ENCODE measurements around the gene TMEM114.
"Not testable (repeated sequence)": the region's sequence is repeated elsewhere in the genome, so short reads cannot be mapped to it uniquely, and the experiment has no call there.

TMEM114 gene

DNA sequence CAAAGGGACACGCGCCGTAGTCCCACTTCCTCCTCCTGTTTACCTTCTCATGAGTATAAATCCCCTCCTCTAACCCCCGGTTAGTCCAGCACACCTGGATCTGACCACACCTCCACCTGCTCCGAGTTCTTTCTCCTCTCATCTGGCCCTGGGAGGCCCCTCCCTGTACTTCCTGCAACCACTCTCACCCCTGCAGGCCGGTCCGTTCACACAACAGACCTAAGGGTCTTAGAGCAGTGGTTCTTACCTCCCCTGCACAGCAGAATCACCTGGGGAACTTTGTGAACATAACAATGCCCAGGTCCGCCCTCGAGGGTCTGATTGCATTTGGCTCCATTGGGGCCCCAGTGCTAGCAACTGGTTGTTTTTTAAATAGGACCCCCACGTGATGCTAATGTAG is 24.8 kb downstream of the TMEM114 start:
- H3K4me3 ChIP-seq (ENCODE audit: control insufficient read depth, low read depth, low read length): no peak overlapping the region
- TF ChIP-seq, protein P1, sequence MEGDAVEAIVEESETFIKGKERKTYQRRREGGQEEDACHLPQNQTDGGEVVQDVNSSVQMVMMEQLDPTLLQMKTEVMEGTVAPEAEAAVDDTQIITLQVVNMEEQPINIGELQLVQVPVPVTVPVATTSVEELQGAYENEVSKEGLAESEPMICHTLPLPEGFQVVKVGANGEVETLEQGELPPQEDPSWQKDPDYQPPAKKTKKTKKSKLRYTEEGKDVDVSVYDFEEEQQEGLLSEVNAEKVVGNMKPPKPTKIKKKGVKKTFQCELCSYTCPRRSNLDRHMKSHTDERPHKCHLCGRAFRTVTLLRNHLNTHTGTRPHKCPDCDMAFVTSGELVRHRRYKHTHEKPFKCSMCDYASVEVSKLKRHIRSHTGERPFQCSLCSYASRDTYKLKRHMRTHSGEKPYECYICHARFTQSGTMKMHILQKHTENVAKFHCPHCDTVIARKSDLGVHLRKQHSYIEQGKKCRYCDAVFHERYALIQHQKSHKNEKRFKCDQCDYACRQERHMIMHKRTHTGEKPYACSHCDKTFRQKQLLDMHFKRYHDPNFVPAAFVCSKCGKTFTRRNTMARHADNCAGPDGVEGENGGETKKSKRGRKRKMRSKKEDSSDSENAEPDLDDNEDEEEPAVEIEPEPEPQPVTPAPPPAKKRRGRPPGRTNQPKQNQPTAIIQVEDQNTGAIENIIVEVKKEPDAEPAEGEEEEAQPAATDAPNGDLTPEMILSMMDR (IDR thresholded peaks at IDR 0.05; ENCODE audit: control insufficient read depth, insufficient read depth, low read depth, low read length, missing control alignments): no peak
- DNase-seq (ENCODE audit: low read depth): no peak

DNA sequence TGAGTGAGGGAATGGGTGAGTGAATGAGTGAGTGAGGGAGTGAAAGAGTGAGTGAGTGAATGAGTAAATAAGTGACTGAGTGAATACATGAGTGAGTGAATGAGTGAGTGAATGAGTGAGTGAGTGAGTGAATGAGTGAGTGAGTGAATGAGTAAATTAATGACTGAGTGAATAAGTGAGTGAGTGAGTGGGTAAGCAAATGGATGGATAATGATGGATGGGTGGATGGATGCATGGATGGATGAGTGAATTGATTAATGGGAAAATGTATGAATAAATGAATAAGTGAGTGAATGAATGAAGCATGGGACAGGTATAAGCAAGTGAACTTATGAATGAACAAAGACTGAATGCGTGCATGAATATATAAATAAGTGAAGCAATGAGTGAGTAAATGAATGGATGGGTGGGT is 25.4 kb downstream of the TMEM114 start:
- no peak overlapping the region for H3K4me3 ChIP-seq (ENCODE audit: control insufficient read depth, low read depth, low read length)
- TF ChIP-seq, protein P1 (IDR thresholded peaks at IDR 0.05; ENCODE audit: control insufficient read depth, insufficient read depth, low read depth, low read length, missing control alignments): no peak
- no peak for DNase-seq (ENCODE audit: low read depth)

GRCh38 chr16:8563944-8564540 is 26.3 kb downstream of the TMEM114 start:
- H3K4me3 ChIP-seq (ENCODE audit: control insufficient read depth, low read depth, low read length); DNase-seq (ENCODE audit: low read depth): not testable (repeated sequence)

DNA sequence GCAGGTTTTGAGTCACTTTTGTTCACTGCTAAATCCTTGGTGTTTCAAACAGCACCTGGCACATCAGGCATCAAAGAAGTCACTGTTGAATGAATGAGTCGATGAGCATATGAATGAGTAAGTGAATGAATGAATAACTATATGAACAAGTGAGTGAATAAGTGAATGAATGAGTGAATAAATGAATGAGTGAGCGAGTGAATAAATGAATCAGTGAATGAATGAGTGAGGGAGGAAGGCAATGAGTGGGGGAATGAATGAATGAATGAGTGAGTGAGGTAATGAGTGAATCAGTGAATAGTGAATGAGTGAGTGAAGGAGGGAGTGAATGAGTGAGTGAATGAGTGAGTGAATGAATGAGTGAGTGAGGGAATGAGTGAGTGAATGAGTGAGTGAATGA is 28.8 kb downstream of the TMEM114 start:
- TF ChIP-seq, protein P1 (IDR thresholded peaks at IDR 0.05; ENCODE audit: control insufficient read depth, insufficient read depth, low read depth, low read length, missing control alignments): no peak
- no peak for DNase-seq (ENCODE audit: low read depth)
- H3K4me3 ChIP-seq (ENCODE audit: control insufficient read depth, low read depth, low read length): no peak overlapping the region

DNA sequence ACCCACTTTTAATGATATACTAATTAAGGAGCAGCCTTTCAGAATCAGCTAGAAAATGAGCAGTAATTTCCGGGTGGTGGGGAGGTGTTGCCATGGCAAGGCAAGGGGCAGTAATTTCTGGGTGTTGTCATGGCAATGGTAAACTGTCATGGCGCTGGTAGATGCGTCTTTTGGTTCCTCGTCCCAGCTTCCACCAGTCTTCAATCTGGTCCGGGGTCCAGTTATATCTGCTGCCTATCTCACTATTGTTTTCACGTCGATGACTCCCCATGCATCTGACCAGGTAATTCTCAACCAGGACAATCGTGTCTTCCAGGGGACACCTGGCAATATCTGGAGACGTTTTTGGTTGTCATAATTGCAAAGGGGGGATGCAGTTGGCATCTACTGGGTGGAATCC is 34.9 kb downstream of the TMEM114 start:
- no peak overlapping the region for H3K4me3 ChIP-seq (ENCODE audit: control insufficient read depth, low read depth, low read length)
- TF ChIP-seq, protein P1 (IDR thresholded peaks at IDR 0.05; ENCODE audit: control insufficient read depth, insufficient read depth, low read depth, low read length, missing control alignments): no peak
- DNase-seq (ENCODE audit: low read depth): no peak

DNA sequence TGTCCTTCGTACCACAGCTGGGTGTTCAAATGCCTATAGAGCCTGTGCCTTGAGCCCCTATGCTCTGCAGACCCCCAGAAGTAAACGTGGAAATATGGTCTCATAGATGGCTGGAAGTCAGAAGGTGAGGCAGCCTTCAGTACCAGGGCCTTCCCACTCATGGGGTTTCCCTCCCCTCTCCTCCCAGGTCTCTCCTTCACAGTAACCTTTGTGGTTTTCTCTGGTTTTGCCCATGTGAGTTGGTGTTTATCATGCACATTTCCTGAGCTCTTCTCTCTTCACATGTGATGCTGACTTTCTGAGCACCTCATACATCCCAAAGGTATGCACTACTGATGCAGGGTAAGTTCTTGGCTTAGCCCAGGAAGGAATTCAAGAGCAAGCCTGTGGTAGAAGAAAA is 35.4 kb downstream of the TMEM114 start:
- TF ChIP-seq, protein P1 (IDR thresholded peaks at IDR 0.05; ENCODE audit: control insufficient read depth, insufficient read depth, low read depth, low read length, missing control alignments): no peak
- DNase-seq (ENCODE audit: low read depth): no peak
- no peak overlapping the region for H3K4me3 ChIP-seq (ENCODE audit: control insufficient read depth, low read depth, low read length)

DNA sequence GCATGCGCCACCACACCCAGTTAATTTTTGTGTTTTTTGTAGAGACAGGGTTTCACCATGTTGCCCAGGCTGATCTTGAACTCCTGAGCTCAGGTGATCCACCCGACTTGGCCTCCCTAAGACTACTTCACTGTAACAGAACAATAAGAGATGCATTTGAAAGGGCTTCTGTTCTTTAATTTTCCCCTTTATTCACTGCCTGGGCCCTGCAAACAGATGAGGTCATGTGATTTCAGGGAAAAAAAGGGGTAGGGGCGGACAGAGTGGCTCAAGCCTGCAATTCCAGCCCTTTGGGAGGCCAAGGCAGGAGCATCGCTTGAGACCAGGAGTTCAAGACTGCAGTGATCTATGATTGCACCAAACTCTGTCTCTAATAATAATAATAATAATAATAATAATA is 36.3 kb downstream of the TMEM114 start:
- no peak for DNase-seq (ENCODE audit: low read depth)
- no peak overlapping the region for H3K4me3 ChIP-seq (ENCODE audit: control insufficient read depth, low read depth, low read length)
- TF ChIP-seq, protein P1 (IDR thresholded peaks at IDR 0.05; ENCODE audit: control insufficient read depth, insufficient read depth, low read depth, low read length, missing control alignments): no peak
